Skeletal muscle satellite cell (primary cell): ENCODE results near the gene ABCD2.
"Not testable (repeated sequence)": the region's sequence is repeated elsewhere in the genome, so short reads cannot be mapped to it uniquely, and the experiment has no call there.

Experiments
- H3K27me3 ChIP-seq: 2 replicates; pipeline ENCODE4 v1.7.0; 2013; ENCODE audit warnings: low read length; ENCODE audit not compliant: control insufficient read depth, insufficient read depth
- H3K36me3 ChIP-seq: 2 replicates; pipeline ENCODE4 v1.7.0; 2013; ENCODE audit warnings: mild to moderate bottlenecking, control low read depth, low read length; ENCODE audit not compliant: insufficient read depth
- H3K4me1 ChIP-seq: 2 replicates; pipeline ENCODE4 v1.7.0; 2013; ENCODE audit warnings: low read length; ENCODE audit not compliant: control insufficient read depth, insufficient read depth
- H3K4me2 ChIP-seq: 2 replicates; pipeline ENCODE4 v1.7.0; 2013; ENCODE audit warnings: mild to moderate bottlenecking, low read length
- H3K4me3 ChIP-seq: 2 replicates; pipeline ENCODE4 v1.7.0; 2013; ENCODE audit warnings: low read length
- H3K9ac ChIP-seq: 2 replicates; pipeline ENCODE4 v1.7.0; 2013; ENCODE audit warnings: mild to moderate bottlenecking, low read depth, low read length, moderate library complexity
- H3K9me3 ChIP-seq: replicated peaks from 2 replicates; pipeline ENCODE4 v1.7.0; 2013; ENCODE audit warnings: mild to moderate bottlenecking, control low read depth, low read length

Gene ABCD2

DNA sequence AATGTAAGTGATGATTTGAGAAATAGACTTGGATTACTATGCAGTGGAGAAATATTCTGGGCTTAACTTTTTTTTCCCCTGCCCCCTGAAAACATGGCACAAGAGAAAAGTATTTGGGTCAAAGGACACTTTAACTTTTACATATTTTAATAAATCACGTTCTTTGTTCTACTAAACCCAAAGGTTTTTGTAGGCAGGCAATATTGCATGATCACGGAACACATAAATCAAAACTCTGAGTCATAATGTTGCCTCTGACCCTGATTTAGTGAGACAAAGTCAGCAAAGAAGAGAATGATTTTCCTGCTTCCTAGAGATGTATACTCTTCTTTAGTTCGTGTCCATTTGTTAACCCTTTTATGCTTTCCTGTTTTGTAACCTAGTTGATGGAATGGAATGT, 38.0 kb downstream of the ABCD2 start:
- Histone ChIP-seq H3K9ac (no peak overlapping the region), H3K36me3 (no peaks in the 10 kb centered on the region), H3K4me1 (peaks cover 6% of the 10 kb centered on the region), H3K27me3 (no peaks in the 10 kb centered on the region), H3K9me3 (no peaks in the 10 kb centered on the region), H3K4me3 (no peak overlapping the region), H3K4me2 (peak overlapping the region; percentile 36)

- Histone ChIP-seq H3K4me3 (no peak overlapping the region), H3K9ac (no peak overlapping the region), H3K9me3 (no peaks in the 10 kb centered on the region), H3K4me1 (no peaks in the 10 kb centered on the region), H3K36me3 (no peaks in the 10 kb centered on the region), H3K4me2 (no peak overlapping the region), H3K27me3 (no peaks in the 10 kb centered on the region)
These were observed 44.1 kb downstream of the ABCD2 start for GRCh38 chr12:39575498-39575875.

- Histone ChIP-seq H3K36me3 (no peaks in the 10 kb centered on the region), H3K4me1 (no peaks in the 10 kb centered on the region), H3K4me3 (no peak overlapping the region), H3K9ac (no peak overlapping the region), H3K27me3 (no peaks in the 10 kb centered on the region), H3K4me2 (no peak overlapping the region), H3K9me3 (no peaks in the 10 kb centered on the region)
These were observed 44.7 kb downstream of the ABCD2 start for GRCh38 chr12:39574785-39575497.

DNA sequence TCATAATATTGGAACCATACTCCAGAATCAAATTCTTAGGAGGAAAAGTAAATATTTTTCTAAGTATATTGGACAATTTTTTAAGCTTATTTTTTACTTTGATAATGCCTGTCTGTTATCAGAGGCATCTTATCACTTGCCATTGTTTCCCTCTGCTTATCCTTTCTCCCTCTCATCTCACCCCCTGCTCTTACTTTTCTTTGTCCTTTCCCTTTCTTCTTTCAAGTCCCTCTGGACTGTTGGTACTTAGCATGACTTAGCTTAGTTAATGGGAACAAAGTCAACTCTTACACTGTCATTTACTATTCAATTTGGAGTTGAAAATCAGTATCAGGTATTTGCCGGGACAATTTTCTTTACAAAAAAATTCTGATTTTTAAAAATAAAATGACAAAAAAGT, 45.2 kb downstream of the ABCD2 start:
- no peak overlapping the region for H3K4me3 ChIP-seq
- no peaks in the 10 kb centered on the region for H3K36me3 ChIP-seq
- H3K4me1 ChIP-seq = no peaks in the 10 kb centered on the region
- H3K4me2 ChIP-seq = no peak overlapping the region
- H3K9me3 ChIP-seq = no peaks in the 10 kb centered on the region
- no peaks in the 10 kb centered on the region for H3K27me3 ChIP-seq
- H3K9ac ChIP-seq = no peak overlapping the region

DNA sequence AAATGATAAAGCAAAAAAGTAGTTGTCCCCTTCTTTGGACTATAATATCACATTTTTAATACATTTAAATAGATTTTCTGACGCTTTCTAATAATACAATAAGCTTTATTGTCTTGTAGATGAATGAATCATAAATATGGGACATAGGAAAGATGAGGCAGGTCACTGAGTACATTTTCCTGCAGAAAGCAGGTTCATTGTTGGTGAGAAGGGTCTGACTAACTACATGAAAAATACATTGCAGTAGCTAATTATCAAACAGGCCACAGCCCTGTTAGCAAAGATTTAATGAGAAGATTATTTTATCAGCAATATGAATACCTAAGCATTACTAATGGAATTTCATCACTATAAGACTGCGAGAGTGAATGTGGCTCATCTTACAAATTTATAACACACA, 45.6 kb downstream of the ABCD2 start:
- Histone ChIP-seq H3K4me1 (no peaks in the 10 kb centered on the region), H3K9me3 (no peaks in the 10 kb centered on the region), H3K27me3 (no peaks in the 10 kb centered on the region), H3K4me2 (no peak overlapping the region), H3K4me3 (no peak overlapping the region), H3K9ac (no peak overlapping the region), H3K36me3 (no peaks in the 10 kb centered on the region)

GRCh38 chr12:39572551-39572950, 47.1 kb downstream of the ABCD2 start:
- H3K9ac ChIP-seq = no peak overlapping the region
- H3K9me3 ChIP-seq = no peaks in the 10 kb centered on the region
- no peak overlapping the region for H3K4me3 ChIP-seq
- no peaks in the 10 kb centered on the region for H3K36me3 ChIP-seq
- no peaks in the 10 kb centered on the region for H3K27me3 ChIP-seq
- H3K4me1 ChIP-seq = no peaks in the 10 kb centered on the region
- H3K4me2 ChIP-seq = no peak overlapping the region

GRCh38 chr12:39571351-39571750, 48.3 kb downstream of the ABCD2 start:
- Histone ChIP-seq H3K4me2 (no peak overlapping the region), H3K36me3 (no peaks in the 10 kb centered on the region), H3K27me3 (no peaks in the 10 kb centered on the region), H3K4me1 (no peaks in the 10 kb centered on the region), H3K9ac (no peak overlapping the region), H3K4me3 (no peak overlapping the region), H3K9me3 (no peaks in the 10 kb centered on the region)

DNA sequence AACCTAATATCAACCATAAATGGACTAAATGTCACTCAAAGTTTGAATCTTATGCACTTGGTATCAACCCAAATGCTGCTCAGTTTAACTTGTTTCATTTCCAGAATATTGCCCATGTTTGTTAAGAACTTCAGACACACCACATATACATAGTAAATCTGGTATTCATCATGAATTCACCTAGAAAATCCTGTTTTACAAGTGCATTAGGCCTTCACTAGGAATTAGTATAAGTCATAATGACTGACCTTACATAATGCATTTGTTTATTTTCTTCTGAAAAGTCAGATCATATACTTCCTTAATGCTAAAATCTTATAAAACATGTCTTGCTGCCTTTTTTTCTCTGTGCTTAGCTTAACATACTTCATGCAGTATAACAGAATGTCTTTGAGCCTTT, 66.1 kb downstream of the ABCD2 start:
- Histone ChIP-seq H3K9ac (no peak overlapping the region), H3K4me2 (no peak overlapping the region)

DNA sequence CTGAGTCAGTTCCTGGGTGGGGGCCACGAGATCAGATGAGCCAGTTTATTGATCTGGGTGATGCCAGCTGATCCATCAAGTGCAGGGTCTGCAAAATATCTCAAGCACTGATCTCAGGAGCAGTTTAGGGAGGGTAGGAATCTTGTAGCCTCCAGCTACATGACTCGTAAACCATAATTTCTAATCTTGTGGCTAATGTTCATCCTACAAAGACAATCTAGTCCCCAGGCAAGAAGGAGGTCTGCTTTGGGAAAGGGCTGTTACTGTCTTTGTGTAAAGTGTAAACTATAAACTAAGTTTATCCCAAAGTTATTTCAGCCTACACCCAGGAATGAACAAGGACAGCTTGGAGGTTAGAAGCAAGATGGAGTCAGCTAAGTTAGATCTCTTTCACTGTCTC, 75.4 kb downstream of the ABCD2 start:
- H3K9ac ChIP-seq, H3K27me3 ChIP-seq, H3K9me3 ChIP-seq, H3K36me3 ChIP-seq, H3K4me3 ChIP-seq, H3K4me1 ChIP-seq, H3K4me2 ChIP-seq: not testable (repeated sequence)

More for the DNA sequence above, 66.1 kb downstream of the ABCD2 start:
- no peaks in the 10 kb centered on the region for H3K27me3 ChIP-seq
- no peak overlapping the region for H3K4me3 ChIP-seq
- H3K36me3 ChIP-seq = no peaks in the 10 kb centered on the region
- no peaks in the 10 kb centered on the region for H3K4me1 ChIP-seq
- H3K9me3 ChIP-seq = no peaks in the 10 kb centered on the region

DNA sequence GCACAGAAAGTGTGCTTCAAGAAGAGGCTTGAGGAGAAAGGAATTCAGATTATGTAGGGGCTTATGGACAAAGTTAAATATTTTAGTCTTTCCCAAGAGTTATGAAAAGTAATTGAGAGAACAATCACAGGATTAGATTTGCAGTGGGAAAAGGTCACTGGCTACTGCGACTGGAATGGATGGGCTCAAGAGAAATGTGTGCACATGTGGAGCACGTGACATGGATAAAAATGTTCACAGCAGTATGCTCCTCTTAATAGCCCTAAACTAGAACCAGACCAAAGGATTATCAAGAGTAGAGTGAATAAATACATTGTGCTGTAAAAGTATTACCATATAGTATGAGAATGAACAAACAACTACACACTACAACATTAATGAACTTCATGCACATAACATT, 78.1 kb downstream of the ABCD2 start:
- Histone ChIP-seq H3K4me2 (no peak overlapping the region), H3K9ac (no peak overlapping the region)

GRCh38 chr12:39538679-39539104, 80.9 kb downstream of the ABCD2 start:
- H3K4me3 ChIP-seq = no peak overlapping the region
- no peaks in the 10 kb centered on the region for H3K9me3 ChIP-seq
- no peaks in the 10 kb centered on the region for H3K36me3 ChIP-seq
- no peaks in the 10 kb centered on the region for H3K4me1 ChIP-seq
- H3K4me2 ChIP-seq = no peak overlapping the region
- no peak overlapping the region for H3K9ac ChIP-seq
- H3K27me3 ChIP-seq = no peaks in the 10 kb centered on the region

More for the DNA sequence above, 78.1 kb downstream of the ABCD2 start:
- Histone ChIP-seq H3K4me1 (no peaks in the 10 kb centered on the region), H3K36me3 (no peaks in the 10 kb centered on the region), H3K27me3 (no peaks in the 10 kb centered on the region), H3K9me3 (no peaks in the 10 kb centered on the region), H3K4me3 (no peak overlapping the region)

- Histone ChIP-seq H3K36me3 (no peaks in the 10 kb centered on the region), H3K9ac (no peak overlapping the region), H3K4me2 (no peak overlapping the region), H3K4me1 (no peaks in the 10 kb centered on the region), H3K4me3 (no peak overlapping the region), H3K27me3 (no peaks in the 10 kb centered on the region), H3K9me3 (no peaks in the 10 kb centered on the region)
These were observed 85.7 kb downstream of the ABCD2 start for GRCh38 chr12:39533951-39534350.
